Right lung (tissue), 5 donors: Measurements from ENCODE around the gene NHLH1. TPM values are rescaled to one million over a fixed set of nuclear protein-coding genes. Genes with fewer than 3 reads are reported as not detected.

Source experiments
- DNase-seq, 2 donors: peaks; one replicate each; pipeline ENCODE4 v3.0.0-alpha.2; 2013
- polyA plus RNA-seq, 5 donors: library from polyadenylated mRNA; unstranded; fragments of 120-200 nt; gene quantifications; one replicate each; pipeline versions ENCODE4 v1.2.1 to v1.2.3, GENCODE V29; 2013; ENCODE audit warnings: inconsistent platforms in 1 of 5, low replicate concordance in 1 of 5; ENCODE audit not compliant: insufficient read length in 5 of 5, insufficient read depth in 1 of 5

Gene NHLH1
- polyA plus RNA-seq, 5 donors, result 0.13 to 0.37 (median 0.18) TPM

DNA sequence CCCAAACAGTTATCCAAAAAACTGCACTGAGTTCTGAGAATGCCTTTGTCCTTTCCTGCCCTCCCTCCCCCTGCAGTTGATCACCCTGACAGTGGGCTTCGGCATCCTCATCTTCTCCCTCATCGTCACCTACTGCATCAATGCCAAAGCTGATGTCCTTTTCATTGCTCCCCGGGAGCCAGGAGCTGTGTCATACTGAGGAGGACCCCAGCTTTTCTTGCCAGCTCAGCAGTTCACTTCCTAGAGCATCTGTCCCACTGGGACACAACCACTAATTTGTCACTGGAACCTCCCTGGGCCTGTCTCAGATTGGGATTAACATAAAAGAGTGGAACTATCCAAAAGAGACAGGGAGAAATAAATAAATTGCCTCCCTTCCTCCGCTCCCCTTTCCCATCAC, 8.8 kb upstream of the NHLH1 start:
- no peak for DNase-seq

DNA sequence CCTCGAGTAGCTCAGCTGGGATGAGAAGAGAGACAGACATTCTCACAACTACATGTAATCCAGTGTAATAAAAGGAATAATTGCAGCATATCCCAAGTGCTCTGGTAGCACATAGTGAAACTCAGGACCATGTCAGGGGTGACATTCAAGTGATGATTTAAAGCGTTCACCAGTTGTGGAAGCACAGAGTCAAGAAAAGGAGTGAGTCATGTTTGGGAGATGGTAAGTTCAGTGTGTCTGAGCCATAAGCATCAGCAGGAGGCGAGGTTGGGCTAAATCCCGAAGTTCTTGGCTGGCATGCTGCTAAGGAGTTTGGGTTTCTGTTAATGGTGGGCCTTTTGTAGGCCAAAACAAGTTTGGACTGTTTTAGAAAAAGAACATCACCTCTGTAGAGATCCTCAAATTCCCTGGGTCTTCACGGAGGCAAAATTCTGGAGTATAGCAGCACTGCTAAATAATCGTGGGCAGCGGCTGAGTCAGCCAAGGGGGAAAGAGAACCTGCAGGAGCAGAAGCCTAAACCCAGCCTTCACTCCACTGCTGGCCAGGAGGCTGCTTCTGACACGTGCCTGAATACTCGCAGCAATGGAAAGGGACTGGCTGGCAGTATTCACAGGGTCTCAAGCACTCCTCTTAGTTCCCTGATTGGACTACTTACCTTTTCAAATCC, 7.2 kb upstream of the NHLH1 start:
- DNase-seq, result no peak

DNA sequence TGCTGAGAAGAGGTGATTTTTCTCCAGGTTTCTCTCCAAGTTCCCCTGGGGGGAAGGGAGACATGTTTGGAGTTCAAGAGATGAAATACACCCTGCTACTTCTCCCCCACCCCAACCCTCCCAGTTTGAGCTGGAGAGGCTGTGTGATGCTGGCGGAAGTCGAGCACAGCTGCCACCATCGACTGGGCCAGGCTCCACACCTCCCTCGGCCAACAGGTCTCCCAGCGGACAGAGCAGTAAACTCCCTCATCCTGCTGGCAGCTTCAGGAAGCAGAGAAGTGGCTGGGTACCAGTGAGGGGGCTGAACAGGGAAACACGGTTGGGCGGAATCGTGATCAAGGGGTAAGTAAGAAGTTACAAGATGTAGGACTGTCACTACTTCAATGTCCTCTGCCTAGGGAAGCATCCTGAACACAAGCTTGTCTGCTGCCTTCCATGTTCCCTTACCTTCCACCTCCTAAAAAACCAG, 6.6 kb upstream of the NHLH1 start:
- no peak for DNase-seq

DNA sequence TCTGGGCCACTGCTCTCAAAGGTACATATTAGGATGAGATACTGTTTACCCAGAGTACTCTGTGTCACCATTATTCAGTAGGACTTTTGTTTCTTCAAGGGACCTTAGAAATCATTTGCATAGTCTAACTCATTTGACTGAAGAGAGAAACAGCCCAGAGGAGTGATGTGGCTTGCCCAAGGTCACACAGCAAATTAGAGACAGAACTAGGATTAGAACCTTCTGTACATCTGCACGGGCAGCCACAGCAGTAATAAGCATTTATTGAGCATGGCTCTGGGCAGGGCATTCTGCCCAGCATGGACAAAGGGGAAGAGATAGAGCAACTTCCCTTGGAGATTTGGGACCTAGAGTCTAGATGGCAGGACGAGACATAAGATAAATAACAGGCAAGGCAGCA, 5.7 kb upstream of the NHLH1 start:
- no peak for DNase-seq

DNA sequence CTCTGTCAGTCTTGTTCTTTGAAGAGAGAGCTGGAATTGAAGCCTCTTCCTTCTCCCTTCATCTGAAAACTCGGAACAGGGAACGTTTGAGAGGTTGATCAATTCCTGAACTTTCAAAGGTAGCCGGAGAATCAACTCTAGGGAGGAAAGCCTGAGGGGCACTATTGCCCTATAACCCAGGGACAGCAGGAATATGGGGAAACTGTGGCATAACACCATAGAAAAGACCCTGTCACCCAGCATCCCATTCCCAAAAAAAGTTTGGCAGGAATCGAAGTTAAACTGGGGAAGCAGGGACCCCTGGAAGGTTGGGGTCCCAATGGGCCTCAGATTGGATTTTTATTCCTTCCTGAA, 5.1 kb upstream of the NHLH1 start:
- no peak for DNase-seq

DNA sequence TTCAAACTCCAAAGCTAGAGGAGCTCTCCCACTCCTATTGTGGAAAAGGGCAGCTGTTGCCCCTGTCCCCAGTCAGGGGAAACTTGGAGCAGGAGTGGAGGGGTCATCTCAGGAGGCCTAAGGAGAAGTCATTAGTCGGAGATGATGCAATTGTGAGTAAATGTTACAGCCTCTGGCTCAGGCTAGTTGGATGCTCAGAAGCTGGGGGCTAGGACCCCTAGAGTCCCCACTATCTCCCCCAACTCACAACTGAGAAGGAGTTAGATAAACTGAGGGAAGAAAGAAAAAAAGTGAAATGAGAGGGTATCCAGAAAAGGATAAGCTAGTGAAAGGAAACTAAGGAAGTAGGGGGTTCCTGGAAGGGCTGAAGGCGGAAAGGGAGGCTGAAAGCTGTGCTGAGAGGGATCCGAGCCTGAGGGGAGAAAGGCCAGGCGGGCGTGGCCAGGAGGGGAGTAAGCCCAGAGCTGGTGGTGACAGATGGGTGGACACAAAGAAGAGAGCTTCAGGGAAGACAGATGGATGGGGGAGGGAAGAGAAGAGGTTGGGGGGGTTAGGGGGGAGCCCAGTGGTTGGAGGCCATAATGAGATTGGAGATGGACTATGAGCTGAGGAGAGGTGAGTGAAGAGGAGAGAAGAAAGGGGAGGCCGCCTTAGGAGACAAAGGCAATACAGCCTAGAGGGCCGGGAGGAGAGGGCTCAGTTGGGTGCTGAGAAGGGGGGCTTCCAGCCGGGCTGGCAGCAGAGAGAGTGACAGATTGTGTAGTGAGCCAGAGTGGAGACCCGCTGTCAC, 4.5 kb upstream of the NHLH1 start:
- DNase-seq, result no peak

DNA sequence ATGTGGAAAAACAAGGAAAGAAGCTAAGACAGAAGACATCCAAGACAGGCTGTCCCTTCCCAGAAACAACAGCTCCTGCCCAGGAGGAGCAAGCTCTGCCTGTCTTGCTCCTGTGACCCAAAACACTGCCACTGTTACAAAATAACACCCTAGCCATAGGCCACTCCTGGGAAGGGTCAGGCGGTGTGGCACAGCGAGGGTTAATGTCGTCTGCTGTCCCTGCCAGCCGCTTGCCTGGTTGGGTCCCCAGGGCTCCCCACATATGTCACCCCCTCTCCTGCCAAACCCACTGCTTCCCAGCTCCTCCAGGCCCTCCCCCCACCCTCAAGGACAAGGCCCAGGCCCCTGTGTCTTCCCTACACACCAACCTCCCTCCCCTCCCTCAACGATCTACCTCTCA, 3.9 kb upstream of the NHLH1 start:
- DNase-seq, result no peak

DNA sequence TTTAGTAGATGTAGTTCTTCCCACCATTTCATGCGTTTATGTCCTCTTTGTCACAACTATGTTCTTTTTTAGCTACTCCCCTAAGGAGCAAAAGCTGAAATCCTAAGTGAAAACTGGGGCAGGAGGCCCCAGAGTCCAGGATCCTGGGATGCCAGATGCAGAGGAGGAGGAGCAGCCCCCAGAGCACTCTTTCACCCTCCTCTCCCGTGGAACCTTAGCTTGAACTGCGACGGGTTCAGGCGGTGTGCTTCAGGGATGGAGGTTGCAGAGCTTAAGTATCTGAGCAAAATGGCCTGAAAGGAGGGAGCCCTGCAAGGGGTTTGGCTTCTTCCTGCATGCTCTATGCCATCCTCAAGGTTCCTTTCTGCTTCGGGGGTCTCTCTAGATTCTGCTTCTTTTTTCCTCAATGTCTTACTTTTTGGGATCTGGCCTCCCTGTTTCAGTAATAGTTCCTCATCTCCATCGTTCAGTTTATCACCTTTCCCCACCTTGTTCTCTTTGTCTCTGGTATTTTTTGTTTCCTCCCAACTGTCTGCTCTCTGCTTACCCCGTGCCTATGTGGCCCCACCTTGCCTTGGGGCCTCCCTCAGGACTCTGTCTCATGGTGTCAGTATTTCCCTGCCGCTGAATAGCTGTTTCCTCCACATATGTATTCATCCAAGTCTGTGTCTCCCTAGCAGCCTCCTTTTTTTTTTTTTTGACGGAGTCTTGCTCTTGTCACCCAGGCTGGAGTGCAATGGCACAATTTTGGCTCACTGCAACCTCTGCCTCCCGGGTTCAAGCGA, 2.7 kb upstream of the NHLH1 start:
- DNase-seq, result no peak

DNA sequence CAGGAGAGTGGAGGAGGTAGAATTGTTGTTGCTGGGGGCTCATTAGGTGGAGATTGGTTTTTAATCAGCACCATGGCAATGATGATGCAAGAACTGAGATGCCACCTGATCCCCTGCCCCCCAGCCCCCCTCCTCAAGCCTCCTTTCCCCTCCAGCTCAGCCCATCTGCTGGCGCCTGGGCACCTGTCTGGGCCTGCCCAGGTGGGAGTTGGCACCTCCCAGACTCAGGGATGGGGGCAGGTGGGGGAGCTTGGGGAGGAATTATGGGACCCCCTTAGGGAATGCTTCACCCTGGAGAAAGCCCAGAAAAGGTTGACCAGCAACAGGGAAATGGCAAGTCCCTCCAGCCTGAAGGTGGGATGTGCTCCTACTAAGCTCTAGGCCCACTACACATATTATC, 1.5 kb upstream of the NHLH1 start:
- DNase-seq, result no peak

DNA sequence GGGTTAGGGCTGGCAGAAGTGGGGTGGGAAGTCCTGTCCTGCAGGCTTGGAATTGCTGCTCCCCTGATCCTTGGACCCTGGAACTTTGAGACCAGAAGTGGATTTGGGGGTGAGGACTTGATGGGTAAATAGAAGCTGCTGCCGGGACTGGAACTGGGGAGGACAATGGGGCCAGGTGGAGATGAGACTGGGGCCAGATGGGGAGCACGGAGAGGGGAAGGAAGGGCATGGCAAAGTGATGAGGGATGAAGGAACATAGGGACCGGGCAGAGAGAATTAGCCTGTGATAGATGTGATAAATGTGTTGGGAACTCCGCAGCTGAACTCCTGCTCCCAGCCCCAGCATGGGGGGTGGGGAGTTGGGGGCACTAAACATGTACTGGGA, 637 bp downstream of the NHLH1 start:
- DNase-seq, result no peak

DNA sequence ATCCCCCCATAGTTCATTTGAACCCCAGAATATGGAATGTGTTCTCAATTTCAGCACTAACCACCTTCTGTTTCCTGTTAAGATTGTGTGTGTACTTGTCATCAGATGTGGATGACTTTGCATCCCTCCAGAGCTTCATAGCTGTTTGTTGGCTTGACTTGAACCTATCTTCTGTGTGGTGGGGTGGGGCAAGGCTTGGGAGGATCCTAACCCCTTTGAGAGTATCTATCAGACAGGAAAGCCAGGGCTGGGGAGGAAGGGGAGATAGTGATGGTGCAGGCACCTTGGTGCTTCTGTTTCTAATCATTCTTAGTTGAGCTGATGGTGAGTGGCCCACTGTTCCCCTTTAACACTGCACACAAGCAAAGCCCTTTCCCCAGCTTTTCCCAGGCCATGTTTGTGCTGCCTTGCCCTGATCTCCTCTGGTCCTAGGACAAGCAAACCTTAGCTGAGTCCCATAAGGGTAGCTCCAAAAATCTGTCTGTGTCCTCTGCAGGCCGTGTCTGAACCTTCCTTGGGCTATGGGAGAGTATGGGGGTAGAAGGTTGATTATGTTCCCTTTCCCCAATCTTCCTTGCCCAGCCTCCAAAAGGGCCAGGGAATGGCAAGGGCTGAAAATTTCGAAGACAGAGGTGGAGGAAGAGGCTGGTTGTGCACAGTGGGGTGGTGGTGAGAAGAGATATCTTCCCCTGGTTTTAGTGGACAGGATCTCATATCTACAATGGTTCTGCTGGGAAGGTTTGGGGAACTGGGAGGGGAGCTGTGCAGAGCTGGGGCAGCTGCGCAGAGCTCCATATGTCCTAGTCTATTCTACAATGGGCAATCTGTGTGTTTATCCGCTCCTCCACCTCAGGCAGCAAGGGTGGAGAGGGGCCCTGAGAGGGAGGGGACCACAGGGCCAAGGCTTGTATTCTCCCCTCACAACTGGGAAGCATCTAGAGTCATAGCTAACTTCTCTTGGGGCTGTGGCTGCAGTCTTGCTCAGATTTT, 1.4 kb downstream of the NHLH1 start:
- no peak for DNase-seq

DNA sequence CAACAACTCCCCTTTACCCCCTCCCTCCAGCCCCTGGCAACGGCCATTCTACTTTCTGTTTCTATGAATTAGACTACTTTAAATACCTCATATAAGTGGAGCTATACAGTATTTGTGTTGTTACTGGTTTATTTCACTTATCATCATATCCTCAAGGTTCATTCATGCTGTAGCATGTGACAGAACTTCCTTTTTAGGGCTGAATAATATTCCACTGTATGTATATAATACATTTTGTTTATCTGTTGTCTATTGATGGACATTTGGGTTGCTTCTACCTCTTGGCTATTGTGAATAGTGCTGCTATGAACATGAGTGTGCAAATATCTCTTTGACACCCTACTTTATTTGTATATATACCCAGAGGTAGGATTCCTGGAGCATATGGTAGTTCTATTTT, 2.2 kb downstream of the NHLH1 start:
- no peak for DNase-seq

DNA sequence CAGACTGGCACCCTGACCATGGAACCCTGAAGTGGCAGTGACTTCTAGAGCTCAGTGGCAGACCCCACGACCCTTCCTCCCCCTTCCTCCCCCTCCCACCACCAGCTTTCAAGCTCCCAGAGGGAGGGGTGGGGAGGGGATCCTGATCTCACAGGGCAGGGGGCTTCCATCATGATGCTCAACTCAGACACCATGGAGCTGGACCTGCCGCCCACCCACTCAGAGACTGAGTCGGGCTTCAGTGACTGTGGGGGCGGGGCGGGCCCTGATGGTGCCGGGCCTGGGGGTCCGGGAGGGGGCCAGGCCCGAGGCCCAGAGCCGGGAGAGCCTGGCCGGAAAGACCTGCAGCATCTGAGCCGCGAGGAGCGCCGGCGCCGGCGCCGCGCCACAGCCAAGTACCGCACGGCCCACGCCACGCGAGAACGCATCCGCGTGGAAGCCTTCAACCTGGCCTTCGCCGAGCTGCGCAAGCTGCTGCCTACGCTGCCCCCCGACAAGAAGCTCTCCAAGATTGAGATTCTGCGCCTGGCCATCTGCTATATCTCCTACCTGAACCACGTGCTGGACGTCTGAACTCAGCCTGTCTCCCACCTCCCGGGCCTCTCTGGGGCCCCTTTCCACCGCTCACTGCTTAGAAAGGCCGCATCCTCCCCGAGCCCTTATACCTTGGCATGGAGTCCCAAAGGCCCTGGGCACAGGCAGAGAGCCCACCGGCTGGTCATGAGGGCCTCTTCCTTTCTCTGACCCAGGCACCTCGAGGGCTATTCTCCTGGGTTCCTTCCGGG, 3.9 kb downstream of the NHLH1 start:
- DNase-seq, result no peak

DNA sequence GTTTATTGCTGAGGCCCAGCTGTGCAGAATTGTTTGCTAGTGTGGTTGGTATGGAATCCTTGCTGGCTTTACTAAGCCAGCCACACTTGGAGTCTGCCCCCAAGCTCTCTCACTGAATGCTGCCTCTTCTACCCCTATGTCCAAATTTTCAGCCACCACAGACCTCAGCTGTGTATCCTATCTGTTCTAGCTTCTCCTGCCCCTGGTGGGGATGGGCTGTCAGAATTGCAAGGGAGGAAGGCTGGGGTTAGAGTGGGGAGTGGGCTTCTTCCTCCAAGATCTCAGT, 4.4 kb downstream of the NHLH1 start:
- DNase-seq, result no peak

DNA sequence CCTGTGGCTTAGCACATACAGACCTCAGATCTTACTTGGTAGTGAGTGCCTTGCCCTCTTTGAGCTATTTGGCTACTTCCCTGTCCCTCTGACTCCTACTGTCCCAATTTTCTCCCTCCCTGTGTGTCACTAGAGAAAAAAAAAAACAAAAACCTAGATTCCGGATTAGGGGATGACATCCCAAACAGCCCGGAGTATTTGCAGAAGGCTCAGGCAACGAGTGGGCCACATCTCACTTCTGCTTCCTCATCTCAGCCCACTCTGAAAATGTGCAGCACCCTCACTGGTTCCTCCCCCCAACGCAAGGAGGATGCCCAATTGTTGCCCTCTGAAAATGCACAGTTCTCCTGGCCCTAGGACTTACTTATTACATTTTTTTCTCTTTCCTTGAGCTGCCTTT, 4.9 kb downstream of the NHLH1 start:
- DNase-seq, result no peak

DNA sequence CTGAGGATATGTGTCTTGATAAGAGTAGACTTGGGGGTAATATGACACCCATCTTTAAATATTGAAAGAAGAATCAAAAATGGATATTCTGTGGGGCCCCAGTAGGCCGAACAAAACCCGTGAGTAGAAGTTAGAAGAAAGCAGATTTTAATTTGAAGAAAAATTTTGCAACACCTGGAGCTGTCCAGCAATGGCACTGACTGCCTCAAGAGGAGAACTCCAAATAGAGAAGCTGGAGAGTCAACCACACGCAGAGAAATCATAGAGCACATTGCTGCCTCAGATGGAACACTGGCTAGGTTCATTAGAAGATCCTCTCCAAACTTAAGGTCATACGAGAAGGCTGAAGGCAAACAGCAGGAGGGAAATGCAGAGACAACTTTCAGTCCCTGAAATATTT, 6.8 kb downstream of the NHLH1 start:
- no peak for DNase-seq

DNA sequence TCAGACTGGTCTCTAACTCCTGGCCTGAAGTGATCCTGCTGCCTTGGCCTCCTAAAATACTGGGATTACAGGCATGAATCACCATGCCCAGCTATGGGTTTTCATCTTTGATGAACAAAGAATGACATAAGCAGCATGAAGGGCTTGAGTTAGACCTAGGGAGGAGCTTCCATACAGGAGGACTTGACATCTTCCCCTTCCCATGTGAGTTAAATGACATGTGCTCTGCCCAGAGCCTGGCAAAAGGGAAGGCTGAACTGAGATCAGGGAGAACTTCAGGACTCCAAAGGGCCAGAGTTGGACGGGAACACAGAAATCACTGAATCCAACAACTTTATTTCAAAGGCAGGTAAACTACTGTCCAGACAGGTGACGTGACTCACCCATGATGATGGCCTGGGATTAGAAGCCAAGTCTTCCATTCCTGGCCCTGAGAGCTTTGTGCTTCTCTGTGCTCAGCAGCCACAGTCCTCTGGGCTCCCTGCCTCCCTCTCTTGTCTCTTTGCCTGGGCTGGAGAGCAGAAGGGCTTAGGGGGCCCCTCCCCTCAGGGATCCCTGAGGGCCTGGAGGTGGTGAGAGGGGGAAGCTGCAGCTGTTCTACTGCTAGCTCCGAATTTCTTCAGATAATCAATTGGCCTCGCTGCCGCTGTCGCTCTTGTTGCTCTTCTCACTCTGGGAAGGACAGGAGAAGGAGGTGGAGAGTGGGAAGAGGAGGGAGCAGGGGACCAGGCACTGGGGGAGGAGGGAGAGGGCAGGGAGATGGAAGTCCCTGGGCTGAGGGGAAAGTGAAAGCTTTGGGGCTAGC, 7.6 kb downstream of the NHLH1 start:
- no peak for DNase-seq

DNA sequence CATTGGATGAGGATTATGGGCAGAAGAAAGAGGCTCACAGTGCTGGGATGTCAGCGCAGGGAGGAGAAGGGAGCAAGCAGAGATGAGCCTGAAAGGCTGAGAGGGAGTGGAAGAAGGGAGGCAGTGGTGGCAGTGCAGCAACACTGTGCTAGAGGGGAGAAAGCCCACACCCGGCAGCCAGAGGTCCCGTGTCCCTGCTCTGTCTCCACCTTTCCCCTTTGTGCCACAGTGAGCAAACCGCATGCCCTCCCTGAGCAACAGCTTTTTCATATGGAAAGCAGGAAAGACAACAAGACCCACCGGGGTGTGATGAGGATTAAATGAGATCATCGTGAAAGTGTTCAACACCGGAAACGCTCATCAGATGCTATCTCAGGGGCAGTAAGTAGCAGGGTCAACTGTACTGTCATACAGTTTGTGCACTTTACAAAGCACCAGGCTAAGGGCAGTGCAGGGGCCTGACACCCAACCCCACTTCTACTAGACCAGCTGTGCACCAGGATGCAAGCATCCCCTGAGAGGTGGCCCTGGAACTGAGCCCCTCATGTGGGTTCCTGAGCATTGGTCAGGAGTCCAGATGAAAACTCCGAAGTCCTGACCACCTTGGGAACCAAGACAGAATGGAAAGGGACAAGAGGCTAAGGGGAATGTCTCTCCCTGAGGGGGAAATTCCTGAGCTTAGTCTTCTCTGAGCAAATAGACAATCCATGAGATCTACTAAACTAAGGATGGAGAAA, 9.1 kb downstream of the NHLH1 start:
- DNase-seq, result no peak

DNA sequence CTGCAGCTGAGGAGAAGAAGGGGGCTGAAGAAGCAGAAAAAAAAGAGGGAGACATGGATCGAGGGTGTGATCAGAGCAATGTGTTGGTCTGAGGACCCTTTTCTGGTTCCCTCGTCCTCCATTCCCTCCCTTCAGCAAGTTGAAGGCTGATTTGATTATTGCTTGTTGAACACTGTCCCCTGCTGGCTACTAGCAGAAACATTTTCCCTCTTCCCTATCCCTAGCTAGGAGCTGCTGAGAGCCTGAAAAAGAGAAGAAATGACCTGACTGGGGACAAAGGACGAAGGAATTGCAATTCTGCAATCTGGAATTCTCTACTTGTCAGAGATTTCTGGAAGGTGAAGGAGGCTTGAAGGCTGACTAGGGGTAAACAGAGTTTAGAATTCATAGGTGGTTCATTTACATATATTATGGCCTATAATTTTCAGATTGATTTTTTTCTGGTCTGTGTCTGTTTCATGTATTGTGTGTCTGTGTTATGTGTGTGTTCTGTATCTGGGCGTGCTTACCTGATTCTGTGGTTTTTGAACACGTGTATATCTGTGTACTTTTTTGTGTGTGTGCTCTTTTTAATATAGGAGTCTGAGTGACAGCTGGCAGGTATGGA, 9.8 kb downstream of the NHLH1 start:
- DNase-seq, result peak; percentile 29 to 45
